ENCODE data around the gene FMN2.

The FMN2 gene

DNA sequence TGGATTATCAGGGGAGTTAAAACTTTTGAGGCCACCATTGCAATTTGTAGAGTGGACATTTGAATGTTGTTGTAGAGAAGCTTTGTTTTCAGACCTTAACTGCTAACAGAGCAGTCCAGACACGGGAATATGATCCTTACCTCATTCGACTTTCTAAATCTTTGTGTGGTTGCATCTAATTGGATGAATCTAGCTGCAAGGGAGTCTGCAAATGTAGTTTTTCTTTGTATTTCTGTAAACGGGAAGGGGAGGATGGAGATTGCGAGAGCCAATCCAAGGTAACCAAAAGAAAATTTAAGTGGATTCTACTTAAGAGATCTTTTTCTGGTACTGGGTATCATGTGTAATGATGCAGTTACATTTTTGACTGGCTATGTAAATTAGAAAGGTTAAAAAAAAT is 110.2 kb downstream of the FMN2 start:
- DNase-seq = no peak

- DNase-seq = no peak
Measured at GRCh38 chr1:240207073-240207709, 115.5 kb downstream of the FMN2 start.

GRCh38 chr1:240210026-240210425 is 118.3 kb downstream of the FMN2 start:
- no peak for DNase-seq

DNA sequence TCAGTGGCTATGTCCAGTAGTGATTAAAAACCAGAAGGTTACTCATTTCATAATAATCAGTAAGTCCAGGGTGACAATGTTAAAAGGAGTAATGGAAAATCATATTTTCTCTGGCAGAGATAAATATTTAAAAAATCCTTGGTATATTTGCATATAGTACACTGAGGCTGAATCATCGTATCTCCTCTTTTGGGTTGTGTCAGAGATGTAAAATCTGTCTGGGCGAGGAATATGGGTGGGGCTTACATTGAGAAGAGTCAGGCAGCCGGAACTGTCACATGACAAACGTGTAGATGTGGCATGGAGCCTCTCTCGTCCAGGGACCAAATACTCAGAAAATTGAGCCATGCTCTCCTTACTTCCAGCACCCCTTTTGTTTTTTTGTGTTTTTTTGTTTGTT is 120.9 kb downstream of the FMN2 start:
- DNase-seq = no peak

GRCh38 chr1:240217403-240217802 is 125.7 kb downstream of the FMN2 start:
- no peak for DNase-seq

DNA sequence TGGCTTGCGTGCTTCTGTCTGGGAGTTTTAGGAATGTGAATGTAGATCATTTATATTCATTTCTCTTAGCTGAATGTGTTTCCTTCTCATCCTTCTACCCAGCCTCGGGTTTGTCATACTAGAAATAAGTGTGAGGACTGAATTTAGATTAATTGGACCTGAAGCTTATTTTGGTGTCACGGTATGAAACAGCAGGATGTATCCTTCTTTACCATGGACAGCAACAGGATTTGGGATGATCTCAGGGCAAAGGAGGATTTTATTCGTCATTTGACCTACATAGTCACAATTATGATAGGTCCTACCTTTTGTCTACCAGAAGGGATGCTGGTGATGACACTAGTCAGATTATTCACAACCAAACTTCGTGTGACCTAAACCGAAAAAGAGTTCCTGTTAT is 127.4 kb downstream of the FMN2 start:
- no peak for DNase-seq

DNA sequence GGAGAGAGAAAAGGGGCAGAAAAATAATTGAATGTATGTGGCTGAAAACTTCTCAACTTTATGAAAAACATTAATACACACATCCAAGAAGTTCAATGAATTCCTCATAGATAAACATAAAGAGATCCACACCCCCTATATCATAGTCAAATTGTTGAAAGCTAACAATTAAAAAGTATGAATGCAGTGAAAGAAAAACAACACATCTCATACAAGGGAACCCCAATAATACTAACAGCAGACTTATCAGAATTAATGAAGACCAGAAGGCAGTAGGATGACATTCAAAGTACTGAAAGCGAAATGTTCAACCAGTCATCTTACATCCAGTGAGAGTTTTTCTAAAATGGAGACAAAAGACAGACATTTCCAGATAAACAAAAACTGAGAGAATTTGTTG is 134.4 kb downstream of the FMN2 start:
- no peak for DNase-seq

DNA sequence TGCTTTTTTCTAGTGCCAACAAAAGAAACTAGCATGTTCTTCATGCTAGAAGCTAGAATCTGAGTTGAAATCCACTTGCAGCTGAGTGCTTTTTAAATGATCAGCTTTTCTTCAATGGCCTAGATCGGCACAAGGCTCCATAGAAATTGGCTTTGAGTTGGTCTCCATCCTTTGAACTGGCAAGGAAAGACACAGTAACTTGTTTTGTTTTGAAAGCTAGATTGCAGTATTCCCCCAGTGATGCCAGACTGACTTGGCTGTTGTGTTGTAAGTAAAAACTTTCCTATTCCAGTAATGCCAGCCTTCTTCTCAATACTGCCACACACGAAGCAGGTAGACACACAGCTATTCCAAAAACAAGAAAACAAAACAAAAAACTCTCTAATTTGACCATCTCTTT is 139.1 kb downstream of the FMN2 start:
- no peak for DNase-seq

- DNase-seq = no peak
Measured at GRCh38 chr1:240232530-240232929, 140.8 kb downstream of the FMN2 start.

- DNase-seq = no peak
Measured at GRCh38 chr1:240234485-240235210, 143.0 kb downstream of the FMN2 start.

DNA sequence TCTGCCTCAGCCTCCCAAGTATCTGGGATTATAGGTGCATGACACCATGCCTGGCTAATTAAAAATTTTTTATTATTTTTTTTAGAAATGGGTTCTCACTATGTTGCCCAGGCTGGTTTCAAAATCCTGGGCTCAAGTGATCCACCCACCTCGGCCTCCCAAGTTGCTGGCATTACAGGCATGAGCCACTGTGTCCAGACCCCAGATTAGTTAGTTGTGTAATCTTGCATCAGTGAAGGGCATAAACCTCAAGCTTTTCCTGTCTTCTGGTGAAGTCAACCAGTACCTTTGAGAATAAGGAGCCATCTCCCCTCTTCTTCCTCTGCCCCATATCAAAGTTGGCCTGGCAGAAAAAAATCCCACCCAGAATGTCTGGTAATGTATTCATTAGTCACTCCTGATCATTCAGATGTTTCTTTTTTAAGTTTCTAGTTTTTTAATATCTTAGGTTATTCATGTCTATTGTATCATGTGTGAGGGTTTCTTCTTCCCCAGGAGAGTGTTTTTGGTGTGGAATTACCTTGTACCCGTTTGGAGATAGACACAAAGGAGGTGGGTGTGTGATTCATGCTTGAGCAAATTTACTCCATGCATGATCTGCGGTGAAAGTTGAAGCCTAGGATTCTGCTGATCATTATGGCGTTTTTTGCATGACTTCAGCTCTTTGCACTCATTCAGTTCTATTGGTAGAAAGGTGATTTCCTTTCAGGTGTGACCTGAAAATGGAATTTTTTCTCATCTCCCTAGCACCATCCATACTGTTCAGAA is 144.0 kb downstream of the FMN2 start:
- DNase-seq = no peak

DNA sequence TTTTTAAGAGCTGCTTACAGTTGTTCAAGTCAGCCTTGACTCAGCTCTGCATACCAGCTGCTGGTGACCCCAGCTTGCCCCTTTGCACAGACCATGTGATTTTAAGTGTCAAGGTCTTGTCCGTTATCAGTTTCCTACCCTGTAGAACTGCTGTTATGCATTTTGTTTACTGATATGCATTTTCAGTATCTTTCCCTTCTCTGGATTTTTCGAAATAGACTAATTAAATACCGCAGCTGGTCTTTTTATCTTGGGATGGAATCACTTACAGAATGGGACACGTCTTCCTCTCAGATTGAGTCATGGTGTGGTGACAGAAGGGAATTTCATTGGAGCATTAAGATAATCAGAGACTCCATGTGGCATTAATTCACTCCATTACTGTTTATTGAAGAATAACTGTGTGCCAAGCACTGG is 145.6 kb downstream of the FMN2 start:
- DNase-seq = no peak

- no peak for DNase-seq
Measured at GRCh38 chr1:240239309-240239708, 147.6 kb downstream of the FMN2 start.

- DNase-seq = no peak
Measured at GRCh38 chr1:240241278-240241677, 149.6 kb downstream of the FMN2 start.

GRCh38 chr1:240242601-240243144 is 151.0 kb downstream of the FMN2 start:
- DNase-seq = no peak

DNA sequence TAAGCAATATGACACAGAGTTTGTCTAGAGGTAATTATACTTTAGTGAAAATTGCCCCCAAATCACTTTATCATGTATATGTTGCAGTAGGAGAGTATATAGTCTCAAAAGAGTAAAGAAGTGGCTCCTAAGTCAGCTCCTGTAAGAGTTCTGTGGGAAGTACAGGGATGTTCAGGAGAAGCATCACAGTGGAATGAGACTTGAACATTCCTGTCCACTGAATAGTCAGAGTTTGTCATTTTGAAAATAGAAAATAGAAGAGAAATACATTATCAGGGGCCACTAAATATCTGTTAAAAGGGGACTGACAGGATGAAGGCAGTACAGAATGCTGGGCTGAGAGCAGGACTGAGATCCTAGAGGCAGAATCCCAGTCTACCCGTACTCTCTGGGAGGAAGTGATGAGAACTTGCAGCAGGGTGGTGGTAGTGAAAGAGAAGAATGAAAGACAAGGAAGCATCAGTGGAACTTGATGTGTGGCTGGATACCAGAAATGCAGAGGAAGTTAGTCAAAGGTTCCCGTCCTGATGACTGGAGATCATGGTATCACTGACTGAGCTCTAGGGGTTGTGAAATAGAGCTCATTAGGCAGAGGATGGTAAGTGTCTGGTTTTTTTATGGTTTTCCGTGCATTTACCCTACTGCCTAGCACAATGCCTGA is 153.4 kb downstream of the FMN2 start:
- no peak for DNase-seq

- DNase-seq = no peak
Measured at GRCh38 chr1:240245629-240246020, 153.9 kb downstream of the FMN2 start.

- no peak for DNase-seq
Measured at GRCh38 chr1:240247899-240248298, 156.2 kb downstream of the FMN2 start.

GRCh38 chr1:240254006-240254405 is 162.3 kb downstream of the FMN2 start:
- no peak for DNase-seq

DNA sequence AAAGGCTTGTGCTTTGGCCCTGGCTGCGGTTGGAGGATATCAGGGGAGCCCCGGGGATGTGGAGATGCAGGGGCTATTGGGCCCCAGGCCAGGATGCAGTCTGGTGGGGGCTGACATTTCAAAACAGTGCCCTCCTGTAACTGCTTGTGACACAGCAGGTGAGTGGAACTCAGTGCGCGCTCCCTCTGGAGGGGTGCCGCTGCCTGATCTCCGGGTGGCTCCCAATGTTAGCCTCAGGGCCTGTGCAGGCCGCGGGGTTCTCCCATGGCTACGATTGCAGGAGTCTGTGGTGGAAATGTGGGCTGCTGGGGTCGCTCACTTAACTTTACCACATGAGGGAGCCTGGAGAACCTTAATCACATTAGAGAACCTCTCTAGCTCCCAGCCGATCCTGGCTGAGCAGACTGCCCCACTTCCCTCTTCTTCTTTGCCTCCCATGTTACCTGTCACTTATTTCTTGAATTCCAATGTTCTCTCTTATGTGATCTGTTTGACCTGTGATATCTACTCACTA is 163.2 kb downstream of the FMN2 start:
- no peak for DNase-seq

DNA sequence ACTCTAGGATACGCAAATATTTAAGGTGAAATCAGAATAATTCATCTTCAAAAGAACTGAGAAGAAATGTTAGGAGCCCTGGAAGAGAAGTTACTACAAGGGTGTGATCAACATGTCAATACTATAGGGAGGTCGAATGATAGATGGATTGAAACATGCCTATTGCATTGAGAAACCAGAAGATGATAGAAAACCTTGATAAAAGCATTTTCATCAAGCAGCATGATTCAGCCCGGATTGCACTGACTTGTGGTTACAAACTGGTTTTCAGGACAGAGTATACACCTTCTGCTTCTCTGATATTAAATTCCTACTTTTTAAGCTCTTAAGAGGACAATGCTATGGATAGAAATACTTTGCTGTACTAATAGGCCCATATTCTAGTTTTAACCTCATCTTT is 164.2 kb downstream of the FMN2 start:
- DNase-seq = no peak

DNA sequence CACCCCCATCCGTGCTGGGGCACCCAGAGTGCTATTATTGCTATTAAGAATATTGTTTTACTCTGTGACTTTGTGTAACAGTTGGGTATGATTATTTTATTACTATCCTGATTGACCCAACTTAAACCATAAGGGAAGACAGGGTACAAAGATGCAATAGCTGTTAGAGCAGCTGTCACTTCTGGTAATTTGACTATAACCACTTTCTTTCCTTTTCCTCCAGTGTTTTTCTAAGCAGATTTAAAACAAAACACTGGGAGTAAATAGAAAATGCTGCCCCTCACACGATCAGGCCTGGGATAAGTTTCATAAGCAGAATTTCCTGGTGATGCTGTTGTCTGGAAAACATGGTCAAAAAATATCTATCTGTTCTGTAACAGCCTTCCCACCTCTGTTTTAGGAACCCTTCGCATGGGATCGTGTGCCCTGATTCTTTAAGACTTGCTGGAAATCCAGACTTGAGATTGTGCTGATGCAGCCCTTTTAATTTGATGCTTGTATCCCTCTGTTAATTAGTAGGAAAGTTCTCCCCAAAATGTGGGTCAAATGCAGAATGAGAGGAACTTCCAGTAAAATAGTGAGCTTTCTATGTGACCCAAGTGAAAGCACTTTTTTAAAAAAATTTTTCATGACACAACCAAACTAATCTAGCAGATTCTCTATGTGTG is 165.3 kb downstream of the FMN2 start:
- DNase-seq = no peak

All from NCI-H1417 treated with DMSO at 0.1 percent for 48 hours (cell line).